Left lobe of liver (tissue), 2 donors: ENCODE measurements around the gene BMPER. TPM values are rescaled to one million over a fixed set of nuclear protein-coding genes. Genes with fewer than 3 reads are reported as not detected.

Source experiments
- ATAC-seq: fragments of 200-7000 bp; cut with Tn5 transposase; one replicate; pipeline ENCODE4 v1.9.1; 2020; ENCODE audit warnings: mild to moderate bottlenecking, moderate library complexity
- DNase-seq: peaks from one replicate; pipeline ENCODE4 v3.0.0-alpha.2; 2020; ENCODE audit warnings: low spot score
- total RNA-seq: library from RNA; stranded (reverse); gene quantifications from one replicate; pipeline ENCODE4 v1.2.1, GENCODE V29; 2021
- donor health status: DM: no; HTN: no; CAD: no; lungs with moderate emphysema.
- donor health status: DM: no; HTN: yes; CAD: no.

The BMPER gene
- total RNA-seq, 1 donor from 2014 or later, result 6.9 TPM

- DNase-seq (no peak), ATAC-seq (peak; percentile 36)
Measured at GRCh38 chr7:33964417-33965182, 59.3 kb downstream of the BMPER start.

DNA sequence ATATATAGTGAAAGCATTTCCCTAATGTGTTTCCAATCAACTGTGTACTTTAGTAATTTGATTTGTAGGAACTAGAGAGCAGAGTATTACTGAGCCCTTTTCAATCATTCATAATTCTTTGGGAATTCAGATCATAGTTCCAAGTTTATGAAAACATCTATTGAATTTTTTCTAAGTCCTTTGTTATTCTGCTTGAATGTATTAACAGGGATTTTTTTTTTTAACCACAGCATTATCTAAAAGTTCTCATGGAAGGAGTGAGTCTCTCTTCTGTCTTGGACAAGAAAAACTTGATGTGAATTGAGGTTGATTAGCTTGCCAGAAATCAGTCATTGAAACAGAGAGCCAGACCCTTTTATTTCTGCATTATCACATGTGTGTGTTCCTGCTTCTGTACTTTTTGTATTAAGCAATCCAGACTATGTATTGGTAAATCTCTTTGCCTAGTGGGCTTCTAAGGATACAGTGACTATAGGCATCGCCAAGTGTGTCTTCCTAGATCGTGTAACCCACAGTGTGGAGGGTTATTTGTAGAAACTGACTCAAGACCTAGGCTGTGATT is 59.9 kb downstream of the BMPER start:
- ATAC-seq, result no peak

GRCh38 chr7:33968591-33968990 is 63.3 kb downstream of the BMPER start:
- DNase-seq (no peak), ATAC-seq (no peak)

More for the DNA sequence above, 59.9 kb downstream of the BMPER start:
- no peak for DNase-seq

DNA sequence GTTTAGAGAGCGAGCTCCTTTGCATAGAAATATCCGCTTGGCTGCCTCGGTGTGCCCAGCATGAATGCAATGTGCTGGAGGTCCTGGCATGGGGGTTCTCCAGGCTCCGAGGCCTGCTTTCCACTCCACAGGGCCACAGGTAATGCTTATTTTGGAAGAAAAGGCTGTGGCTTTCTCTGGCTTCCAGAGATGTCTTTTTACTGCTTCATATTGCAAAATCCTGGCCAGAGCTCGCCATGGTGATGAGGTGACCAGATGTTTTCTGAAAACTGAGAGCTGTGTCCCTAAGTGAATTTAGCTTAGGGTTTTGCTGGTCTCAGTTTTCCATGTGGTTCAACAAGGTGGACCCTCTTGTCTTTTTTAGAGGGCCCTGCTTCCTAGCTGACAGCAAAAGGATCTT is 65.2 kb downstream of the BMPER start:
- ATAC-seq (no peak), DNase-seq (no peak)

DNA sequence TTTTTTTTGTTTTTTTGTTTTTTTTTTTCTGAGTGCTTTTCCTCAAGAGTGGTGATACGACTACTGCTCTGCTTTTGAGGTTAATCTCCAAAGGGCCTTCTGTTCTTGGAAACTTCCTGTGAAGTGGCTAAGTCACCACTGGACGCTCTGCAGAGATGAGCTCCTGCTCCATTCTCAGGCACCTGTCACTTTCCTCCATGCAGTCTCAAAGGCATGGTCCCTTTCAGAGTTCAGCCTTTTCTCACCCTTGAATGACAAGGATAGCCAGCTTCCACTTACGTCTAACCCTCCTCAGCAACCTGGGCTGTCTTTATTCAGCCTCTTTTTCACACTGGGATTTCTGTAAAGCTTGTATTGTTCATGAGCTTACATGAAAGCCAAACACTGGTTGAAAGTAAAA is 65.8 kb downstream of the BMPER start:
- DNase-seq, result no peak
- no peak for ATAC-seq

GRCh38 chr7:33973231-33974015 is 68.1 kb downstream of the BMPER start:
- DNase-seq, result no peak
- no peak for ATAC-seq

GRCh38 chr7:33979300-33979806 is 74.0 kb downstream of the BMPER start:
- ATAC-seq (no peak), DNase-seq (no peak)

DNA sequence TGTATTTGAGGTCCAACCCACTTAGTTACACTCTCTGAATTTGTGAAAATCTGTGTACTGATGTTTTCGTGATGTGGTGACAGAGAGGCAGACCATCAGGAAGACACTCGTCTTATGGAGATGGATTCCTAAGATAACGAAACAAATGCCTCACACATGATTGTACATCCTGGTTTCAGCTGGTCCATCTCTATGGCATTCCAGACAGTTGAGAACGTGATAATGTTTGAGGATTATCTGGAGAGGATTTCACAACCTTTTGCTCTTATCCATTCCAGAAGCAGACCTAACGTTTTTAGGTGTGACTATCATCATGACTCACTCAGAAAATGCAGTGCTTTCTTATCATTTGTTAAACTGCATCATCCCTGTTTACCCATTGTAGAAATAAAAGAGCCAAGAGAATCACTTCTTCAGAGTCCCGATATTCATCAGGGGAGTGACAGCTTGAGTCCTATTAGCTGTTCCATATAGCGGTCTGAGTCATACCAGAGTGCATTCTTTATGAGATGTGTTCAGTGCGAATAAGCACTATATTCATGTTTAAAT is 74.5 kb downstream of the BMPER start:
- ATAC-seq (no peak), DNase-seq (no peak)

GRCh38 chr7:33981226-33981625 is 75.9 kb downstream of the BMPER start:
- ATAC-seq (no peak), DNase-seq (no peak)

- no peak for ATAC-seq
- no peak for DNase-seq
Measured at GRCh38 chr7:33981671-33982424, 76.5 kb downstream of the BMPER start.

GRCh38 chr7:33982425-33982786 is 77.1 kb downstream of the BMPER start:
- no peak for DNase-seq
- ATAC-seq, result no peak

DNA sequence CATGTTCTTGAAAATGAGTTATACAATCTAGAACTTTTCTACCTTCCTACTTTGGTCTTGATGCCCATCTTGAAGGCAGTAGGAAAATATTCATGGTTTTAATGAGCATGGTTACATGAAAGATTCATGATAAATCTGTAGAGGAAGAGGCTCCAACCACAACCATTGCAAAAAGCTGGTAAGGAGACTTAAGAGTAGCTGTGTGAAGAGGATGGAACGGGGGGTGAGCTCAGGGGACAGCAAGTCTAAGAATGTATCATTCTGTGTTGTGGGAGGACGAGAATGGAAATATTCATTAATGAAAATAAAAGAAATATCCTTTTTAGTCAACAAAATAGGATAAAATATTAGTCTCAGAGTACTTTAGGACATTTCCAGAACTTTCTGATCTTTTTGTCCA is 81.1 kb downstream of the BMPER start:
- no peak for DNase-seq
- ATAC-seq, result no peak

DNA sequence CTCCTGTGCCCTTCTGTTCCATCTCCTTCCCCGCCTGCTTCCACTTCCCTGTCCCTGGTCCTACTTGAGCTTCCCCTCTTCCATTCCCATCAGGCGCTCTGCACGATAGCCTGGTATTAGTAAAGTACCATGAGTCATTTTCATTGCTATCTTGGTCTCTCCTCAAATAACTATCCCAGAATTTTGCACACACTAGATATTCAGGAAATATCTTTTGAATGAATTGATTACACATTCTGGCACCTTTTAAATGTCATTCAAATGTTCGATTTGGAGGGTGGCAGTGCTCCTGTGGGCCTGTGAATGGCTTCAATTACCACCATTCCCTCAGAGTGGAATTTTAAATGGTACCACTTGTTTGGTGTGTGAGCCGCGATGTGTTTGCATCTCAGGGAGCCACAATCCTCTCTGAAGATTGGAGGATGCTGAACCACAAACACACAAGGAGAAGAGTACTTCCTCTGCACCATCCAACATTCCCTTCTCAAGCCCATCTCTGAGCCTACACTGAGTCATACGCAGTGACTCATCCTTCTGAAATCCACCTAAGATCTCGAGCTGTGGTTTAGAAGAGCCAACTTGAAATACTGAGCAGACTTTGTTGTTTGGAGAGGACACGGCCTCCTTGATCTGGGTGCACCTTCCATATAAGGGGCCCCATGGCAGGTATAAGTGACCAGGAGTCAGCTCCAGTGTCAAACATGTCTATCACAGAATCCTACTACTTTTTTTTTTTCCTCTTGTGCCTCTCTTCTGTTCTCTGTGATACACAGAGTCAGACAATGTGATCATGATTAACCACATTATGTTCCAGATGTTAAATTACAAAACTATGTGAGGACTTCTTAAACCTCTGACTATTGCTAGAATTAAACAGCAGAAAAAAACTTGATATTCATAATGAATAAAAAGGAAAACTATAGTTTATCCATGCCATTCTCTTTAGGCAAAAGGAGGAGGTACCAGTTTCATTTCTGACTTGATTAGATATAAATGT is 81.9 kb downstream of the BMPER start:
- ATAC-seq, result no peak

GRCh38 chr7:33996899-33997298 is 91.6 kb downstream of the BMPER start:
- ATAC-seq (no peak), DNase-seq (no peak)

More for the DNA sequence above, 81.9 kb downstream of the BMPER start:
- no peak for DNase-seq

DNA sequence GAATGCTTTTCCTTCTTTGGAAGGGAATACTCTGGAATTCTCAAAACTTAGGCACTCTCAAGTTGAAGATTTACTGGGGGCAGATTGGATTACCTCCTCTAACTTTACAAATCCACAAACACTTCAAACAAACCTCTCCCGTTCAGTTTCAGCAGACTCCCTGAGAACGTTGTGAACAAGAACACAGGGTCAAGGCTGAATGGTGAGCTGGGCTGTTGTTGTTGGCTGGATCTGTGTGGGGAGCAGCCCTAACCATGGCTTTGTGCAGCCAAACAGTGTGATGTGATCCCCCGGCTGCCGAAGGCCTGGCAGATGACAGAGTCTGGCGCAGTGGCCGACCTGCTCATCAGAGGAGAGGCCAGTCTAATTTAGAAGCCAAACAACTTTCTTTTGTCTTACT is 93.1 kb downstream of the BMPER start:
- ATAC-seq (no peak), DNase-seq (no peak)

GRCh38 chr7:34011017-34011695 is 105.8 kb downstream of the BMPER start:
- ATAC-seq, result no peak
- DNase-seq, result no peak

GRCh38 chr7:34011696-34012095 is 106.4 kb downstream of the BMPER start:
- DNase-seq (no peak), ATAC-seq (no peak)

- DNase-seq, result no peak
Measured at GRCh38 chr7:34013421-34013820, 108.1 kb downstream of the BMPER start.

GRCh38 chr7:34015651-34016050 is 110.3 kb downstream of the BMPER start:
- no peak for ATAC-seq
- no peak for DNase-seq

More at GRCh38 chr7:34013421-34013820, 108.1 kb downstream of the BMPER start:
- no peak for ATAC-seq
